SK-N-SH (cell line): ENCODE results near the gene PPP1R9A. TPM values are rescaled to one million over a fixed set of nuclear protein-coding genes. Genes with fewer than 3 reads are reported as not detected.

Experiments
- CTCF ChIA-PET: fragments of 300-600, 350-600 bp; formaldehyde crosslinking; extraction: SDS; loops from one replicate; lab custom pipeline; 2021; lab: Yijun Ruan, JAX
- POLR2A ChIA-PET: fragments of 350-600 bp; sonication (Branson Sonifier 250); formaldehyde crosslinking; extraction: SDS; loops from one replicate; lab custom pipeline; 2020; ENCODE audit warnings: antibody characterized with exemption, inconsistent platforms; lab: Yijun Ruan, JAX
- DNase-seq: peaks from one replicate; pipeline ENCODE4 v3.0.0; 2012
- H2AFZ ChIP-seq: fragments of 200-600 bp; sonication (generic); 2 replicates; pipeline ENCODE4 v1.8.1; 2016; ENCODE audit warnings: antibody characterized with exemption, mild to moderate bottlenecking, low read depth
- H3F3A ChIP-seq: fragments of 200-600 bp; sonication (generic); replicated peaks from 2 replicates; pipeline ENCODE3; 2016; ENCODE audit warnings: antibody characterized with exemption, mild to moderate bottlenecking; ENCODE audit not compliant: insufficient read depth
- H3K27ac ChIP-seq, 2 experiments: fragments of 200-500 bp in 1 of 2; fragments of 200-600 bp in 1 of 2; sonication (Bioruptor generic) in 1 of 2; sonication (generic), shearing (Covaris generic) in 1 of 2; 2 replicates each; pipeline versions ENCODE4 v1.5.1 to v1.6.1; 2014 to 2016; ENCODE audit warnings: low read depth in 2 of 2, inconsistent platforms in 1 of 2, low read length in 1 of 2, mild to moderate bottlenecking in 1 of 2, mixed read lengths in 1 of 2
- H3K27me3 ChIP-seq: fragments of 200-600 bp; sonication (generic), shearing (Covaris generic); 2 replicates; pipeline ENCODE4 v1.6.1; 2016; ENCODE audit warnings: mixed run types; ENCODE audit not compliant: insufficient read depth
- H3K36me3 ChIP-seq, 2 experiments: fragments of 200-500 bp in 1 of 2; fragments of 200-600 bp in 1 of 2; sonication (Bioruptor generic) in 1 of 2; sonication (generic) in 1 of 2; replicated peaks in 1 of 2; 2 replicates each; pipeline versions ENCODE3 to v1.5.1; 2014 to 2016; ENCODE audit warnings: low read length in 1 of 2, mild to moderate bottlenecking in 1 of 2; ENCODE audit not compliant: insufficient read depth in 2 of 2, control insufficient read depth in 1 of 2
- H3K4me1 ChIP-seq, 2 experiments: fragments of 200-500 bp in 1 of 2; fragments of 200-600 bp in 1 of 2; sonication (Bioruptor generic) in 1 of 2; sonication (generic), shearing (Covaris generic) in 1 of 2; 2 replicates each; pipeline versions ENCODE4 v1.5.1 to v1.6.1; 2014 to 2016; ENCODE audit warnings: low read depth in 1 of 2, low read length in 1 of 2, mixed run types in 1 of 2; ENCODE audit not compliant: insufficient read depth in 2 of 2, control insufficient read depth in 1 of 2
- H3K4me2 ChIP-seq: fragments of 200-600 bp; sonication (generic), shearing (Covaris generic); 2 replicates; pipeline ENCODE4 v1.6.1; 2017; ENCODE audit warnings: mixed run types
- H3K4me3 ChIP-seq, 2 experiments: fragments of 200-500 bp in 1 of 2; fragments of 200-600 bp in 1 of 2; sonication (Bioruptor generic) in 1 of 2; sonication (generic), shearing (Covaris generic) in 1 of 2; 2 replicates each; pipeline versions ENCODE4 v1.5.1 to v1.8.1; 2014 to 2016; ENCODE audit warnings: low read depth in 2 of 2, inconsistent platforms in 1 of 2, low read length in 1 of 2, mild to moderate bottlenecking in 1 of 2, mixed read lengths in 1 of 2, moderate library complexity in 1 of 2
- H3K79me2 ChIP-seq: fragments of 200-600 bp; sonication (generic); 2 replicates; pipeline ENCODE4 v1.8.1; 2017; ENCODE audit warnings: mild to moderate bottlenecking; ENCODE audit not compliant: insufficient read depth
- H3K9ac ChIP-seq: fragments of 200-600 bp; sonication (generic); 2 replicates; pipeline ENCODE4 v1.6.1; 2017; ENCODE audit warnings: mixed run types
- H3K9me2 ChIP-seq: fragments of 200-600 bp; sonication (generic); 2 replicates; pipeline ENCODE4 v1.6.1; 2017; ENCODE audit warnings: mixed run types
- H3K9me3 ChIP-seq: fragments of 200-600 bp; sonication (generic); 2 replicates; pipeline ENCODE4 v1.6.1; 2017; ENCODE audit warnings: mixed run types, mild to moderate bottlenecking, moderate library complexity
- H4K20me1 ChIP-seq: fragments of 200-600 bp; sonication (generic); 2 replicates; pipeline ENCODE4 v1.6.1; 2017; ENCODE audit warnings: mild to moderate bottlenecking, mixed run types; ENCODE audit not compliant: insufficient read depth
- ELF1 ChIP-seq: IDR thresholded peaks from 2 replicates; pipeline ENCODE4 v1.4.0; 2012
- EP300 ChIP-seq, 2 experiments: IDR thresholded peaks; 2 replicates each; pipeline versions ENCODE4 v1.4.0 to v1.6.1; 2012; ENCODE audit warnings: borderline replicate concordance in 1 of 2, low read depth in 1 of 2, low read length in 1 of 2
- FOSL2 ChIP-seq: IDR thresholded peaks from 2 replicates; pipeline ENCODE4 v1.4.0; 2012; ENCODE audit warnings: low read depth, mild to moderate bottlenecking, moderate library complexity, borderline replicate concordance
- IRF3 ChIP-seq: fragments of 150-350 bp; IDR thresholded peaks from 2 replicates; pipeline ENCODE4 v1.6.1; 2016; ENCODE audit warnings: mild to moderate bottlenecking, low read depth, low read length
- JUND ChIP-seq: IDR thresholded peaks from 2 replicates; pipeline ENCODE4 v1.4.0; 2012
- MAX ChIP-seq: IDR thresholded peaks from 2 replicates; pipeline ENCODE4 v1.4.0; 2012; ENCODE audit warnings: low read depth
- MEF2A ChIP-seq: IDR thresholded peaks from 2 replicates; pipeline ENCODE4 v1.4.0; 2012; ENCODE audit warnings: low read depth, borderline replicate concordance
- NRF1 ChIP-seq: IDR thresholded peaks from 2 replicates; pipeline ENCODE4 v1.6.1; 2012; ENCODE audit warnings: low read depth, mild to moderate bottlenecking, low read length
- PBX3 ChIP-seq: IDR thresholded peaks from 2 replicates; pipeline ENCODE4; 2012
- RXRA ChIP-seq: IDR thresholded peaks from 2 replicates; pipeline ENCODE4 v1.4.0; 2012; ENCODE audit warnings: low read depth, mild to moderate bottlenecking, borderline replicate concordance
- TAF1 ChIP-seq: IDR thresholded peaks from 2 replicates; pipeline ENCODE4 v1.6.1; 2012; ENCODE audit warnings: low read depth, mild to moderate bottlenecking, low read length, moderate library complexity, borderline replicate concordance
- TCF12 ChIP-seq: IDR thresholded peaks from 2 replicates; pipeline ENCODE4 v1.4.0; 2012
- TEAD4 ChIP-seq: IDR thresholded peaks from 2 replicates; pipeline ENCODE4 v1.4.0; 2012; ENCODE audit warnings: mild to moderate bottlenecking, borderline replicate concordance; ENCODE audit not compliant: insufficient read depth
- YY1 ChIP-seq: IDR thresholded peaks from 2 replicates; pipeline ENCODE4 v1.4.0; 2012; ENCODE audit warnings: low read depth, mild to moderate bottlenecking
- ZBTB33 ChIP-seq: IDR thresholded peaks from 2 replicates; pipeline ENCODE4 v1.4.0; 2012; ENCODE audit warnings: low read depth, borderline replicate concordance
- WGBS: methylation state at CpG from one replicate; pipeline ENCODE4 v1.1.6; 2017; ENCODE audit warnings: low lambda C conversion rate; 5-methylcytosine and 5-hydroxymethylcytosine counted together
- polyA plus RNA-seq, 3 experiments: library from polyadenylated mRNA; depleted of rRNA; stranded (reverse); fragments of >200 nt; gene quantifications; 2 replicates each; pipeline ENCODE4 v1.2.3, GENCODE V29; 2012

The PPP1R9A gene
- polyA plus RNA-seq, 1 of the 3 experiments (the other 2 are of a cell fraction) = 0.30 TPM

- Histone ChIP-seq H3F3A (peaks cover 6% of the 10 kb centered on the region), H3K4me2 (peak overlapping the region; percentile 25; the same call in 1 of the 2 replicates), H3K9me3 (no peaks in the 10 kb centered on the region), H3K27ac (peak overlapping the region in 1 of 2 experiments; percentile 36; a peak in 2 of 4 replicates), H3K27me3 (no peaks in the 10 kb centered on the region), H3K4me1 (no peaks in the 10 kb centered on the region; a peak in 1 of 4 replicates), H3K9ac (no peak overlapping the region), H3K4me3 (no peak overlapping the region), H4K20me1 (no peaks in the 10 kb centered on the region), H2AFZ (no peak overlapping the region), H3K79me2 (no peaks in the 10 kb centered on the region), H3K9me2 (no peaks in the 10 kb centered on the region), H3K36me3 (no peaks in the 10 kb centered on the region)
- no peak for TF ChIP-seq TAF1
- TF ChIP-seq NRF1 = no peak
- 0 out of 2 replicates have a peak, but pooled peaks have one; percentile 35 for TF ChIP-seq MAX
- TF ChIP-seq ELF1 = no peak
- TF ChIP-seq EP300 (IDR thresholded peaks at IDR 0.05; ENCODE audit: borderline replicate concordance in 1 of 2, low read depth in 1 of 2, low read length in 1 of 2) = peak in 1 of 2 experiments; percentile 52; a peak in 2 of 4 replicates
- peak; percentile 61 for TF ChIP-seq TCF12
- TF ChIP-seq PBX3 = peak; percentile 32
- no peak for TF ChIP-seq IRF3
- TF ChIP-seq ZBTB33 = no peak
- TF ChIP-seq JUND = peak; percentile 87
- 0 out of 2 replicates have a peak, but pooled peaks have one; percentile 20 for TF ChIP-seq YY1
- TF ChIP-seq TEAD4 = peak; percentile 47; the same call in 1 of the 2 replicates
- TF ChIP-seq FOSL2 = peak; percentile 88
- no peak for TF ChIP-seq RXRA
- TF ChIP-seq MEF2A = 0 out of 2 replicates have a peak, but pooled peaks have one; percentile 30
- 2% methylated on average over 1 of the region's 1 CpG for WGBS
- ChIA-PET CTCF (interaction anchor here (1.0 kb wide), 1 partner anchor 756 kb away, joined by 3 read pairs; no protein-coding TSS in a partner anchor), POLR2A (no interaction called here)
- no peak for DNase-seq
Observed at GRCh38 chr7:95205665-95206225, 298.4 kb downstream of the PPP1R9A start.
